ENCODE data around the gene MPP7.
A peak's percentile ranks its signal among the peaks of the same experiment; 100 is the strongest.

The MPP7 gene

GRCh38 chr10:28305553-28305952, 2.7 kb upstream of the MPP7 start:
- no peak for DNase-seq (ENCODE audit: low spot score)

GRCh38 chr10:28304032-28304571, 1.2 kb upstream of the MPP7 start:
- DNase-seq (ENCODE audit: low spot score): no peak

GRCh38 chr10:28302012-28302637, 739 bp downstream of the MPP7 start:
- peak; percentile 51 for DNase-seq (ENCODE audit: low spot score)

- DNase-seq (ENCODE audit: low spot score): no peak
Measured at GRCh38 chr10:28300027-28300426, 2.8 kb downstream of the MPP7 start.

GRCh38 chr10:28298951-28299350, 3.9 kb downstream of the MPP7 start:
- DNase-seq (ENCODE audit: low spot score): no peak

- DNase-seq (ENCODE audit: low spot score): no peak
Measured at GRCh38 chr10:28296023-28296422, 6.8 kb downstream of the MPP7 start.

- DNase-seq (ENCODE audit: low spot score): no peak
Measured at GRCh38 chr10:28295336-28295735, 7.5 kb downstream of the MPP7 start.

- DNase-seq (ENCODE audit: low spot score): no peak
Measured at GRCh38 chr10:28294809-28295208, 8.1 kb downstream of the MPP7 start.

- DNase-seq (ENCODE audit: low spot score): no peak
Measured at GRCh38 chr10:28294169-28294532, 8.7 kb downstream of the MPP7 start.

GRCh38 chr10:28293236-28294168, 9.4 kb downstream of the MPP7 start:
- no peak for DNase-seq (ENCODE audit: low spot score)

- DNase-seq (ENCODE audit: low spot score): peak; percentile 63
Measured at GRCh38 chr10:28291881-28292297, 11.0 kb downstream of the MPP7 start.

GRCh38 chr10:28285816-28286215, 17.0 kb downstream of the MPP7 start:
- no peak for DNase-seq (ENCODE audit: low spot score)

GRCh38 chr10:28284126-28284525, 18.7 kb downstream of the MPP7 start:
- DNase-seq (ENCODE audit: low spot score): no peak

GRCh38 chr10:28283251-28283650, 19.6 kb downstream of the MPP7 start:
- no peak for DNase-seq (ENCODE audit: low spot score)

- DNase-seq (ENCODE audit: low spot score): no peak
Measured at GRCh38 chr10:28282336-28282735, 20.5 kb downstream of the MPP7 start.

GRCh38 chr10:28281726-28282315, 21.0 kb downstream of the MPP7 start:
- no peak for DNase-seq (ENCODE audit: low spot score)

GRCh38 chr10:28280652-28281051, 22.2 kb downstream of the MPP7 start:
- no peak for DNase-seq (ENCODE audit: low spot score)

- DNase-seq (ENCODE audit: low spot score): no peak
Measured at GRCh38 chr10:28279878-28280277, 23.0 kb downstream of the MPP7 start.

GRCh38 chr10:28278842-28279241, 24.0 kb downstream of the MPP7 start:
- DNase-seq (ENCODE audit: low spot score): no peak

- no peak for DNase-seq (ENCODE audit: low spot score)
Measured at GRCh38 chr10:28276384-28276783, 26.5 kb downstream of the MPP7 start.

- no peak for DNase-seq (ENCODE audit: low spot score)
Measured at GRCh38 chr10:28274475-28274874, 28.4 kb downstream of the MPP7 start.

- no peak for DNase-seq (ENCODE audit: low spot score)
Measured at GRCh38 chr10:28273343-28273742, 29.5 kb downstream of the MPP7 start.
